ENCODE data around the gene PSENEN. TPM values are rescaled to one million over a fixed set of nuclear protein-coding genes. Genes with fewer than 3 reads are reported as not detected.

Gene PSENEN
- total and polyA plus RNA-seq, 2 of the 8 experiments (the other 6 are each of a cell fraction or from before 2014, with no cell fraction given), result 66.7 to 75.3 TPM

DNA sequence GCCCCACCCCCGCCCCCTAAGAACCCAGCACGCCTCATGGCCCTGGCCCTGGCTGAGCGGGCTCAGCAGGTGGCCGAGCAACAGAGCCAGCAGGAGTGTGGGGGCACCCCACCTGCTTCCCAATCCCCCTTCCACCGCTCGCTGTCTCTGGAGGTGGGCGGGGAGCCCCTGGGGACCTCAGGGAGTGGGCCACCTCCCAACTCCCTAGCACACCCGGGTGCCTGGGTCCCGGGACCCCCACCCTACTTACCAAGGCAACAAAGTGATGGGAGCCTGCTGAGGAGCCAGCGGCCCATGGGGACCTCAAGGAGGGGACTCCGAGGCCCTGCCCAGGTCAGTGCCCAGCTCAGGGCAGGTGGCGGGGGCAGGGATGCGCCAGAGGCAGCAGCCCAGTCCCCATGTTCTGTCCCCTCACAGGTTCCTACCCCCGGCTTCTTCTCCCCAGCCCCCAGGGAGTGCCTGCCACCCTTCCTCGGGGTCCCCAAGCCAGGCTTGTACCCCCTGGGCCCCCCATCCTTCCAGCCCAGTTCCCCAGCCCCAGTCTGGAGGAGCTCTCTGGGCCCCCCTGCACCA lies 41.9 kb downstream of the PSENEN start (continued):
- no peak for TF ChIP-seq CHD7 (IDR thresholded peaks at IDR 0.05; ENCODE audit: insufficient replicate concordance, low read length)
- no peak for TF ChIP-seq SIN3A (conservative IDR thresholded peaks at IDR 0.05 in 1 of 2, IDR thresholded peaks at IDR 0.05 in 1 of 2; ENCODE audit: low read depth in 1 of 2, low read length in 2 of 2)
- TF ChIP-seq KDM5A (IDR thresholded peaks at IDR 0.05; ENCODE audit: low read length), result no peak
- TF ChIP-seq CBX5 (IDR thresholded peaks at IDR 0.05; ENCODE audit: low read depth, low read length), result no peak
- no peak for TF ChIP-seq E2F6 (IDR thresholded peaks at IDR 0.05)
- TF ChIP-seq NANOG (IDR thresholded peaks at IDR 0.05; ENCODE audit: insufficient read depth, low read depth, low read length, poor library complexity, severe bottlenecking), result no peak
- TF ChIP-seq CHD1 (IDR thresholded peaks at IDR 0.05; ENCODE audit: low read depth, low read length), result no peak
- TF ChIP-seq, protein P1, sequence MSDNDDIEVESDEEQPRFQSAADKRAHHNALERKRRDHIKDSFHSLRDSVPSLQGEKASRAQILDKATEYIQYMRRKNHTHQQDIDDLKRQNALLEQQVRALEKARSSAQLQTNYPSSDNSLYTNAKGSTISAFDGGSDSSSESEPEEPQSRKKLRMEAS (IDR thresholded peaks at IDR 0.05), result no peak
- no peak for TF ChIP-seq EZH2 (IDR thresholded peaks at IDR 0.05; ENCODE audit: low read depth, low read length, severe bottlenecking)

Measured in H1 (cell line).